Inflammatory macrophage treated with lipopolysaccharide for 4 hours (primary cell): Measurements from ENCODE around the gene PCLO.
"Not testable (repeated sequence)": the region's sequence is repeated elsewhere in the genome, so short reads cannot be mapped to it uniquely, and the experiment has no call there.

Experiments used
- DNase-seq: peaks from one replicate; pipeline ENCODE4 v3.0.0-alpha.2; 2020

The PCLO gene

DNA sequence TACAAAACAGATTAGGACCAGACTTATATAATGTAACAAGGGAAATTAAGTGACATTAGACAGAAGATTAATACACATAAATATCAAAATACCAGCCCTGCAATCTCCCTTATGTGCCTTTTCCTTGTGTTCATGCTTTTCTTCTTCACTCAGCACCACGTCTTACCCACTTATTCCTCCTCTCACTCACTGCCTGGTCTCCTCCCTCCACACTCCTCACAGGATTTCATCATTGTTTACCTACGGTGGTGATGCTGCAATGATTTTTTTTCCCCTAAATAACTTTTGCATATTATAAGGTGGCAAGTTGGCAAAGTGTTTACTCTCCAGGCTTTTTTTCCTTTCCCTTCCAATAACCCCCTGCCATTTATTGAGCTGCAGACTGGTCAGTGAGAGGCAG, 203.2 kb downstream of the PCLO start:
- no peak for DNase-seq

- no peak for DNase-seq
Measured at GRCh38 chr7:82957521-82957920, 205.2 kb downstream of the PCLO start.

GRCh38 chr7:82953324-82954027, 209.2 kb downstream of the PCLO start:
- no peak for DNase-seq

DNA sequence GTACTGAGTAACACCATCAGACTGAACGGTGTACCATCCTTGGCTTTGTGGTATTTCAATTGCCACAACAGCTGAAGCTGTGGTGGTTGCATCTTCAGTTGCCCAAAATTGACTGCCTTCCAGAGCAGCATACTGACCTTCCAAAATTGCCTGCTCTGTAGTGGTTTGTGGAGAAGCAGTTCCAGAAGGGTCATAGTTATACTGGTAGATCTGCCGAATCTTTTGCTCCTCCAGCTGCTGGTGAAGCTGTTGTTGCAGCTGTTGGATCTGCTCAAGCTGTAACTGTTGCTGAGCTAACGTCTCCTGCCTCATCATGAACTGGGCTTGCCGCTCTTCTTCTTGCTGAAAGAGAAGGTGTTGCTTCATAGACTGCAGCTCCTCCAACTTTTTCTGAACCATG, 212.2 kb downstream of the PCLO start:
- DNase-seq, result no peak

DNA sequence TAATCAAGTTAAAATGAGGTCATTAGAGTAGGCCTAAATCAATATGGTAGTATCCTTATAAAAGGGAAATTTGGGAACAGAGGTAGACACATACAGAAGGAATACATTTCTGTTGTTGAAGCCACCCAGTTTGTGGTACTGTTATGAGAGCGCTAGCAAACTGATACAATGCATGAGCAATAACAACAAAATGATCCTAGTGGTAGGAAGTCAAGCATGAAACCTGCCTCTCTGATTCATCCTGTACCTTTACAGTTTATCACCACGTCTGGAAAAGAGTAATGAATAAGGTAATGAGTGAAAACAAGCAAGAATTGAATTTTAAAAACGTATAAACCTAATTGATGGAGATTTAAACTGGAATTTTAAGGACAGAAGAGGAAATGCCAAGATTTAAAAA, 217.2 kb downstream of the PCLO start:
- DNase-seq, result no peak

DNA sequence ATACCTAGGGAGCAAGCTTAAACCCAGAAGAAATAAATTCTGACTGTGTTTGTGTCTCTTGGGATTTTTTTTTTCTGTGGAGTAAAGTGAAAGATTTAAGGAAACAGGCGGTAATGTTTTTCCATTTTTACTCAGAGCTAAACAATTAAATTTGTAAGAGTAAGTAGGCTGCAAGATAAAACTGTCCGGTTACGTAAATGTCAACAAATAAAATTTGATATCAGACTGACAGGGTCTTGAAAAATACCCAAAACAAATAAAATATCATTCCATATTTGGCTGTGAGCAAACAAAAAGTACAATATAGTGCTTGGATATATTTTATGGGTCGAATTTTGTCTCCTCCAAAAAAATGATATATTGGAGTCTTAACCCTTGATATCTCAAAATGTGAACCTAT, 217.6 kb downstream of the PCLO start:
- no peak for DNase-seq

DNA sequence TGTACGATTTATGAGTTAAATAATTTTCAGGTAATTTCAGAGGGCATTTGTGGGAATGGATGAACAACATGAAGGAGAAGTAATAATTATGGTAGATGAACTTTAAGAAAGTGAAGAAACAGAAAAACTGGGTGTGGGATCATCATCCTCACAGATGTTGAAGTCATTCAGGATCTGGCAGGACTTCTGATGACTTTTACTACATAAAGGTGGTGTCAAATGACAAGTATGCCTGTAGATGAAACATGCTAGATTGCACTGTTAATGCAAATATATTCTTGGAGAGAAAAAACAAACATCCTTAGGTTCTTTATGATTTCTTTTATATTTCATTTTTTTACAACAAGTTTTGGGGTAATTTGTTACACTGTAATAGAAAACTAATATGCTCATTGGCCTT, 230.2 kb downstream of the PCLO start:
- DNase-seq, result no peak

- no peak for DNase-seq
Measured at GRCh38 chr7:82926477-82926876, 236.2 kb downstream of the PCLO start.

- no peak for DNase-seq
Measured at GRCh38 chr7:82925331-82925730, 237.4 kb downstream of the PCLO start.

DNA sequence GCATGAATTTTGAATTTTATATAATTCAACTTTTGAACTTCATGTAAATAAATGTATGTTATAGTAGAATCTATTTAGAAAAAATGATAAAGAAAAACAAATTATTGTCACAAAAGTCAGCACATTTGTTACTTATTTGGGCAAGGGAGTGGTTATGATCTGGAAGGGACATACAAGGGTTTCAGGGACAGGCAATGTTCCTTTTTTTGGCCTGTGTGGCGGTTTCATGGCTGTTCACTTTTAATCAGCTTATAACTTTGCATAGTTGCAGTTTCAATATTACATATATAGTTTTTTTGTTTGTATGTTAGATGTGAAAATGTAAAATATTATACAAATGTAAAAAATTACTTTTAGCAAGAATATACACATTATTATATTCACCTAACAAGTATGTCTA, 256.2 kb downstream of the PCLO start:
- no peak for DNase-seq

- no peak for DNase-seq
Measured at GRCh38 chr7:82904871-82905270, 257.8 kb downstream of the PCLO start.

- not testable (repeated sequence) for DNase-seq
Measured at GRCh38 chr7:82901098-82901497, 261.6 kb downstream of the PCLO start.

DNA sequence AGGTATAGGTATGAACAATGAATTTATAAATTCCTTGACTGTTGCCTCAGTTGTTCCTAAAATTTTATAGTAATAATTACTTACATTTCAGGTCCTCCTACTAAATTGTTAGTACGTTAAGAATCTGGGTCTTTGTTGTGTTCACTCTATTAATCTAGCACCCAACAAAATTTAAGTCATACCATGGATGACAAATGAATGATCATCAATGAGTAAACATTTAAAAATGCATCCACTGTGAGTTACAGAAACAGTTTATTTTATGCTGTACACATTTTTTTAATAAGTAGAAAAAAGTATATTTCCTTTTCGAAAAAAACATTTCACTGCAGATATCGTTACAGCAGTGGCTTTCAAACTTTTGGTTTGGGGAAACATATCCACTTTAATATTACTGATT, 265.2 kb downstream of the PCLO start:
- no peak for DNase-seq

DNA sequence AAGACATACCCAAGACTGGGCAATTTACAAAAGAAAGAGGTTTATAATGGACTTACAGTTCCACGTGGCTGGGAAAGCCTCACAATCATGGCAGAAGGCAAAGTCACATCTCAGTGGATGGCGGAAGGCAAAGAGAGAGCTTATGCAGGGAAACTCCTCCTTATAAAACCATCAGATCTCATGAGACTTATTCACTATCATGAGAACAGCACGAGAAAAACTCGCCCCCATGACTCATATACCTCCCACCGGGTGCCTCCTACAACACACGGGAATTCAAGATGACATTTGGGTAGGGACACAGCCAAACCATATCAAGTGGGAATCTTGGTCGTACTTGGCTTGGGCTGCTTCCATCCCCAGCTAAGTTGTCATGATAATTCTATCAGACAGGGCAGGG, 268.3 kb downstream of the PCLO start:
- not testable (repeated sequence) for DNase-seq

DNA sequence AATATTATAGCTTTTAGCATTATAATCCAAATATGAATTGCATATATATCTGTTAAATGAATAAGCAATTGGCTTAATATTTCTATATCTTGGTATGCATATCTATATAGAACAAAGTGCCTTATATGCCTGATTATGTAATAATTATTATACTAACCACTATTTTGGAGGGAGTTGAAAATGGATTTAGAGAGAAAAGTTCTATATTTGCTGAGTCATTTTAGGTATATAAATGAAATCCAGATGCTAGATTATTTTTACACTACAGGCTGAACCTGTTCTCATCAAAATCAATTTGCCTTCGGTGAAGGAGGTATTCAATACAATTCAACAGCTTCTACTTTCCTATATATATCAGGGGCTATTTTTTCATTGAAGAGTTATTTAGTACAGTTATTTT, 276.4 kb downstream of the PCLO start:
- no peak for DNase-seq

GRCh38 chr7:82865856-82866255, 296.8 kb downstream of the PCLO start:
- no peak for DNase-seq

- DNase-seq, result no peak
Measured at GRCh38 chr7:82859106-82859850, 303.4 kb downstream of the PCLO start.

DNA sequence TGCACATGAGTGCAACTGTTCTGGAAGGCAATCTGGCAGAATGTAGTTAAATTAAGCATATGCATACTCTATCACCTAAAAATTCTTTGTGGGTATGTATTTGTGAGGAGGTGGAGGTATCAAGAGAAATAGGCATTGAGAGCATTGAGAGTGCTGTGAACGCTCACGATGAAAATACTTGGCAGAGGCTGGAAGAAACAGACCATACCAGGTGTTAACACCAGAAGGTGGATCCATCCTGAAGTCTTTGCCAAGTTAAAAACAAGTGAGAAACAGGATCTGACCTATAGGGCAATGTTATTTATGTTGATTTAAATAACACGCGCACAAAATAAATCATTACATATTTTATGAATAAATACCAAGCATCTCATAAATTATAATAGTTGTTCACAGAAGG, 311.6 kb downstream of the PCLO start:
- no peak for DNase-seq

- DNase-seq, result no peak
Measured at GRCh38 chr7:82841828-82842227, 320.9 kb downstream of the PCLO start.

- no peak for DNase-seq
Measured at GRCh38 chr7:82840061-82840460, 322.6 kb downstream of the PCLO start.

- DNase-seq, result no peak
Measured at GRCh38 chr7:82839555-82839954, 323.1 kb downstream of the PCLO start.

DNA sequence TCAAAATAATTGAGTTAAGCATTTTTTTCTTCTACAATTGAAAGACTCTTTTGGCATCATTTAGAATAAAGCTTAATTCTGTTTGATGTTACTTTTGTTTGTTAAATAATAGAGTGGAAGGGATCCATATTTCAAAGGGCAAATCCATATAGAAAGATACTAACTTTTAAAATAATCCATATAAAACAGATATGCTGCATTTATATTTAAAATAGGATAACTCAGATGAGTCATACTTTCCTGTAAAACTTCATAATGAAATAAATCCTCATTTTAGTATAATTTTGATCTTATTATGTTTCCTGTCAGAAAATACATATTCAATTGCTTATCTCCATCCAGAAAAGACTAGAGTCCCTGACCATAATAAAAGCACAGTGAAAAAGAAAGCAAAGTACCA, 323.6 kb downstream of the PCLO start:
- no peak for DNase-seq

DNA sequence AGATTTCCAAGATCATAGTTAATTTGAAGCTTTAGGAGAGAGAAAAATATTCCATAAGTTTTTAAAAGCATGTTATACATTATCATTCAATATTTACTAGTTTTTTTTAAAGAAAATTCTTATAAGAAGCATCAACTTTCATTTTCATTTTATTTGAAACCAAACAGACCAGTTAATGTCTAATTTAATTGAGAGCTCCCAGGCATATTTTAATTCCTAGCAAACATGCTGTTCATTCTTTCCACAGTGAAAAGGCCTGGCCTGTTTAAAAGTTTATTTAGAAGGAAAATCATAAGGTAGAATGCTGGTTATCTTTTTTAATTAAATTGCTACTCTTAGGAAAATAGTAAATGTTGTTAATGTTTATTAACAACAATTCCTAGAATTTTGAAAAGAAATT, 324.4 kb downstream of the PCLO start:
- no peak for DNase-seq

DNA sequence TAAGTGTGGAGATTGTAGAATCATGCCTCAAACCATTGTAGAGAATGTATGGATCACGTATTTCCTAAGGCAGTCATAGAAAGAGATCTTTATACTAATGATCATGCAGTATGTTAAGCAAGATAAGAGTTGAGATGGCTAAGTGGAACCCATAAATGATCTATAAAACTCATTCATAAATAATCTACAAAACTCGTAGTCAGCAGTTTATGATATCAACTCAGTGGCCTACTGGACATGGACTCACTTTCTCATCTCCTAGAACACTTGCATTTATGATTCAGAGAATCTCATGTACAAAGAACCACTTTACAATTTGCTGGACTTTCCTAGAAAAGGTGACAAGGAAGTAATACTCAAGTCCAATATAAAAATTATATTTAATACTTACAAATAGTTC, 339.6 kb downstream of the PCLO start:
- DNase-seq, result no peak

DNA sequence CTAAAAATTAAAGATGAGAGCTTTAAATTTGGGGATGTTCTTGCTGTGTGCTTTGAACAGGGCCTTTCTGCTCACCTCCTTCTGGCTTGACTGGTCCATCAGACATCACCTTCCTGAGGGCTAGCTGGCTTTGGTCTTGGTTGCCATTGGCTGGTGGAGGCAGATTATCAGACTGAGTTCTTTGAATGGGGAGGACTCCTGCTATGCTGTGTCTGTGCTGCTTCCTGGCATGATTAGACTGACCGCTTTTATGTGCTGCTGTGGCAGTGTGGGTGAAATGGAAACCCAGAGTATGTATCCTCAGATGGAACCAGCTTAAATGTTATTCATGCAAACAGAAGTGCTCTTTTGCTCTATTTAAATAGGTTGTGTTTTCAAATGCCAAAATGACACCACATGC, 341.6 kb downstream of the PCLO start:
- DNase-seq, result no peak
